NT2/D1 (cell line): ENCODE results near the gene APBA1.

ENCODE experiments used
- YY1 ChIP-seq: IDR thresholded peaks from 2 replicates; pipeline ENCODE4 v1.6.1; 2011; ENCODE audit not compliant: insufficient read length, insufficient read depth
- ZNF274 ChIP-seq: IDR thresholded peaks from 2 replicates; pipeline ENCODE4 v1.6.1; 2011; ENCODE audit warnings: mild to moderate bottlenecking, low read depth, low read length

GRCh38 chr9:69573651-69574050 is 98.5 kb downstream of the APBA1 start:
- TF ChIP-seq ZNF274 (no peak), YY1 (no peak)
